ENCODE data around the gene OR51T1. TPM values are rescaled to one million over a fixed set of nuclear protein-coding genes. Genes with fewer than 3 reads are reported as not detected.

The OR51T1 gene
- total and polyA plus RNA-seq, 2 donors (not counting 3 experiments of a cell fraction or from before 2014, with no cell fraction given) = not detected

DNA sequence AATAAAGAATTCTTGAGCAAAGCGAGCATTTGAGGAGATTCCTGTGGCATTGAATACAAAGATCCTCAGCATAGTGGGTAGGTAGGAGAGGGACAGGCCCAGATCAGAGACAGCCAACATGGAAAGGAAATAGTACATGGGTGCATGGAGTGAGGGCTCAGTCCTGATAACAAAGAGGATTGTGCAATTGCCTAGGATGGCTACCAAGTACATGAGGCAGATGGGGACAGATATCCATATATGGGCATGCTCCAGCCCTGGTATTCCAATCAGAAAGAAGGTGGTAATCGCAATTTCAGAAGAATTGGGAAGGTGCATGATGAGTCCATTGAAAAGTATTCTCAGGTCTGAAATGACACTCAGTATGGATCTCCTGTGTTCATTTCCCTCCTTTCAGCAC lies 8.6 kb downstream of the OR51T1 start:
- dilution Hi-C loops (cut with MboI; ENCODE audit: extremely low pct_ligation_motif_present, low sequenced_read_pairs) = no loop called here
- H3K36me3 ChIP-seq (ENCODE audit: control insufficient read depth in 2 of 2, extremely low read depth in 1 of 2, insufficient read depth in 2 of 2, low read length in 2 of 2) = no peaks in the 10 kb centered on the region
- FAIRE-seq = no peak
- ChIA-PET CTCF (no interaction called here), POLR2A (no interaction called here)
- H3K79me2 ChIP-seq (ENCODE audit: control insufficient read depth, insufficient read depth, low read length) = no peaks in the 10 kb centered on the region
- no peaks in the 10 kb centered on the region for H3K27me3 ChIP-seq (ENCODE audit: control insufficient read depth in 2 of 2, insufficient read depth in 2 of 2, low read length in 2 of 2)
- no peak overlapping the region for H2AFZ ChIP-seq (ENCODE audit: low read depth, low read length)
- no peak overlapping the region for H3K9ac ChIP-seq (replicated peaks; ENCODE audit: extremely low read depth, insufficient read depth, low read length)
- no peak for TF ChIP-seq FOS (IDR thresholded peaks at IDR 0.05; ENCODE audit: borderline replicate concordance, insufficient read depth, low read length)
- TF ChIP-seq EZH2 (IDR thresholded peaks at IDR 0.05; ENCODE audit: borderline replicate concordance, low read depth, low read length, severe bottlenecking) = no peak
- TF ChIP-seq POLR2AphosphoS5 (IDR thresholded peaks at IDR 0.05; ENCODE audit: insufficient read depth, low read depth, low read length) = no peak
- TF ChIP-seq JUN (IDR thresholded peaks at IDR 0.05; ENCODE audit: borderline replicate concordance, insufficient read depth, insufficient read length, low read depth) = no peak
- TF ChIP-seq, protein P1, sequence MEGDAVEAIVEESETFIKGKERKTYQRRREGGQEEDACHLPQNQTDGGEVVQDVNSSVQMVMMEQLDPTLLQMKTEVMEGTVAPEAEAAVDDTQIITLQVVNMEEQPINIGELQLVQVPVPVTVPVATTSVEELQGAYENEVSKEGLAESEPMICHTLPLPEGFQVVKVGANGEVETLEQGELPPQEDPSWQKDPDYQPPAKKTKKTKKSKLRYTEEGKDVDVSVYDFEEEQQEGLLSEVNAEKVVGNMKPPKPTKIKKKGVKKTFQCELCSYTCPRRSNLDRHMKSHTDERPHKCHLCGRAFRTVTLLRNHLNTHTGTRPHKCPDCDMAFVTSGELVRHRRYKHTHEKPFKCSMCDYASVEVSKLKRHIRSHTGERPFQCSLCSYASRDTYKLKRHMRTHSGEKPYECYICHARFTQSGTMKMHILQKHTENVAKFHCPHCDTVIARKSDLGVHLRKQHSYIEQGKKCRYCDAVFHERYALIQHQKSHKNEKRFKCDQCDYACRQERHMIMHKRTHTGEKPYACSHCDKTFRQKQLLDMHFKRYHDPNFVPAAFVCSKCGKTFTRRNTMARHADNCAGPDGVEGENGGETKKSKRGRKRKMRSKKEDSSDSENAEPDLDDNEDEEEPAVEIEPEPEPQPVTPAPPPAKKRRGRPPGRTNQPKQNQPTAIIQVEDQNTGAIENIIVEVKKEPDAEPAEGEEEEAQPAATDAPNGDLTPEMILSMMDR (IDR thresholded peaks at IDR 0.05; ENCODE audit: extremely low read depth in 1 of 2, insufficient read depth in 1 of 2, low read depth in 1 of 2, low read length in 2 of 2) = no peak
- TF ChIP-seq, protein P2, sequence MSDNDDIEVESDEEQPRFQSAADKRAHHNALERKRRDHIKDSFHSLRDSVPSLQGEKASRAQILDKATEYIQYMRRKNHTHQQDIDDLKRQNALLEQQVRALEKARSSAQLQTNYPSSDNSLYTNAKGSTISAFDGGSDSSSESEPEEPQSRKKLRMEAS (IDR thresholded peaks at IDR 0.05; ENCODE audit: insufficient read depth, insufficient read length) = no peak
- TF ChIP-seq MYC (IDR thresholded peaks at IDR 0.05; ENCODE audit: low read depth, low read length) = no peak
- no peak for TF ChIP-seq GATA2 (IDR thresholded peaks at IDR 0.05; ENCODE audit: insufficient read depth, insufficient read length, low read depth, low read length)
- no peak for TF ChIP-seq POLR2A (IDR thresholded peaks at IDR 0.05; ENCODE audit: low read depth, low read length)
- no peaks in the 10 kb centered on the region for H3K9me1 ChIP-seq (replicated peaks; ENCODE audit: control insufficient read depth, extremely low read depth, insufficient read depth, low read length)
- H3K4me3 ChIP-seq (replicated peaks in 1 of 3; ENCODE audit: insufficient read depth in 1 of 3, low read depth in 1 of 3, low read length in 3 of 3) = no peak overlapping the region
- no peaks in the 10 kb centered on the region for H4K20me1 ChIP-seq (replicated peaks; ENCODE audit: control insufficient read depth, extremely low read depth, insufficient read depth, low read length)
- H3K4me2 ChIP-seq (ENCODE audit: insufficient read depth, low read length) = no peak overlapping the region
- H3K27ac ChIP-seq (ENCODE audit: insufficient read depth, low read depth, low read length) = no peak overlapping the region
- BruUV-seq (replicated peaks) = no TSS peak
- H3K4me1 ChIP-seq (ENCODE audit: control insufficient read depth, extremely low read depth, insufficient read depth, low read length) = no peaks in the 10 kb centered on the region
- intact Hi-C loops (cut with micrococcal nuclease) = no loop called here
- no peak for DNase-seq (ENCODE audit: low read depth, low spot score)
- no peaks in the 10 kb centered on the region for H3K9me3 ChIP-seq (replicated peaks; ENCODE audit: control insufficient read depth, insufficient read depth, low read length)

Measured in endothelial cell of umbilical vein (primary cell).